AG04449 (cell line): ENCODE results near the gene CYFIP1.

ENCODE experiments used
- CTCF ChIA-PET: fragments of 350-600 bp; formaldehyde crosslinking; extraction: SDS; loops from one replicate; lab custom pipeline; 2021; ENCODE audit warnings: antibody characterized with exemption; lab: Yijun Ruan, JAX
- POLR2A ChIA-PET: fragments of 400-600, 350-600 bp; formaldehyde crosslinking; extraction: SDS; loops from one replicate; lab custom pipeline; 2020; ENCODE audit warnings: antibody characterized with exemption, inconsistent platforms; lab: Yijun Ruan, JAX
- DNase-seq: peaks from one replicate; pipeline ENCODE4 v3.0.0-alpha.2; 2010; ENCODE audit warnings: low read depth, low spot score
- H3K4me3 ChIP-seq: 2 replicates; pipeline ENCODE4 v1.5.1; 2011; ENCODE audit warnings: low read depth, mild to moderate bottlenecking, control low read depth, low read length
- TF ChIP-seq, protein P1 (sequence below): IDR thresholded peaks from one replicate; pipeline ENCODE4 v1.5.1; 2011; ENCODE audit warnings: mild to moderate bottlenecking, moderate library complexity, low read length, control low read depth, inconsistent platforms; ENCODE audit not compliant: insufficient read depth; ENCODE audit errors: missing control alignments

The CYFIP1 gene

DNA sequence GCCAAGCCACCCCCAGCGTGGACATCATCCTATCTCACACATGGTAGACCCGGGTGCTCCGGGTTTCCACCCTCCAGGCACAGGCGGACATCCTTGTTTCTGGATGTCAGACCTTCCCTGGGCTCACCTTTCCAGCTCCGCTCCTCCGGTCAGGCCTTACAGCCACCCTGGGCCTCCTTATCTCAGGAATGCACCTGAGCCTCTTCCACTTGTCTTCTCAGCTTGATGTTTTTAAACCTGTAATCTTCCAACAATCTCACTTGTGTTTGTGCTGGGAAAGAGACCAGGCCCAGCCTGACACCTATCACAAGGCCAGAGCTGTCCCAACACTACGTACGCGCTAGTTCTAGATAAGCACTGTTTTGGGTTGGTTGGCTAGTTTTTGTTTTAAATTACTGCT, 87.8 kb downstream of the CYFIP1 start:
- POLR2A ChIA-PET: no interaction called here
- H3K4me3 ChIP-seq: no peak overlapping the region
- no peak for DNase-seq
- TF ChIP-seq, protein P1, sequence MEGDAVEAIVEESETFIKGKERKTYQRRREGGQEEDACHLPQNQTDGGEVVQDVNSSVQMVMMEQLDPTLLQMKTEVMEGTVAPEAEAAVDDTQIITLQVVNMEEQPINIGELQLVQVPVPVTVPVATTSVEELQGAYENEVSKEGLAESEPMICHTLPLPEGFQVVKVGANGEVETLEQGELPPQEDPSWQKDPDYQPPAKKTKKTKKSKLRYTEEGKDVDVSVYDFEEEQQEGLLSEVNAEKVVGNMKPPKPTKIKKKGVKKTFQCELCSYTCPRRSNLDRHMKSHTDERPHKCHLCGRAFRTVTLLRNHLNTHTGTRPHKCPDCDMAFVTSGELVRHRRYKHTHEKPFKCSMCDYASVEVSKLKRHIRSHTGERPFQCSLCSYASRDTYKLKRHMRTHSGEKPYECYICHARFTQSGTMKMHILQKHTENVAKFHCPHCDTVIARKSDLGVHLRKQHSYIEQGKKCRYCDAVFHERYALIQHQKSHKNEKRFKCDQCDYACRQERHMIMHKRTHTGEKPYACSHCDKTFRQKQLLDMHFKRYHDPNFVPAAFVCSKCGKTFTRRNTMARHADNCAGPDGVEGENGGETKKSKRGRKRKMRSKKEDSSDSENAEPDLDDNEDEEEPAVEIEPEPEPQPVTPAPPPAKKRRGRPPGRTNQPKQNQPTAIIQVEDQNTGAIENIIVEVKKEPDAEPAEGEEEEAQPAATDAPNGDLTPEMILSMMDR: no peak
- CTCF ChIA-PET: interaction anchor here (0.7 kb wide), 1 partner anchor 33 kb away, joined by 4 read pairs; no protein-coding TSS in a partner anchor

DNA sequence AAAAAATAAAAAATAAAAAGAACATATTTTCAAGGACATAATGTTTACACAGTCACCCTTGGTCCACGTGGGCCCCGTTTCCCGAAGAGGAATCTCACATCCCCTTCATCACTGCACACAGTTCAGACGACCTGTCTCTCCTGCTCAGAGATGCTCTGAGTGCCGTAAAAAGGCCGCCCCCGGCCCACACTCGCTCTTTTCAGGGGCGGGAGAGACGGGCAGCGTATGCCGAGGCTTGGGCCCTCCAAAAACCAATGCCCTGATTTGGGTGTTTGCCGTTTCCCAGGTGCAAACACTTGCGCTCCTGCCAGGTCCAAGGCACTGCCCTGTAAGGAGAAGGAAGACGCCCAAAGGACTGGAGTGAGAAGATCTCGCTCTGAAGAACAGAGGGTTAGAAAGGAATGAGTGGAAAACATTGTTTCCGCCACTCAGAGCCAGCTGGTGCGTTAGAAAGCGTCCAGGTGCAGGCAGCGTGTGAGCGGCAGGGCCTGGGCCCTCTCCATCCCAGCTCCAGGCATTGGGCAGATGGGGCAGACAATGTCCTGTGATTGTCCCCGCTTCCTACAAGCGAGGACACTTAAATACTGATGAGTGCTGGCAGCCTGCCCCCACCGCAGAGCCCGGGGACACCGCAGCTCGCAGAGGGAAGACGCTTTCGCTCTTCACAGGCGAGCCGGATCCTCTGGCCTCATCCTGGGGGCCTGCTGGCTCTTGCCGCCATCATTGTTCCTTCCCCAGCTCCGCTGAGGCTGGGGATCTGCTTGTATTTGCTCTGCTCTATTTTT, 88.5 kb downstream of the CYFIP1 start:
- no peak overlapping the region for H3K4me3 ChIP-seq
- DNase-seq: no peak
- POLR2A ChIA-PET: no interaction called here
- TF ChIP-seq, protein P1: no peak
- CTCF ChIA-PET: no interaction called here

DNA sequence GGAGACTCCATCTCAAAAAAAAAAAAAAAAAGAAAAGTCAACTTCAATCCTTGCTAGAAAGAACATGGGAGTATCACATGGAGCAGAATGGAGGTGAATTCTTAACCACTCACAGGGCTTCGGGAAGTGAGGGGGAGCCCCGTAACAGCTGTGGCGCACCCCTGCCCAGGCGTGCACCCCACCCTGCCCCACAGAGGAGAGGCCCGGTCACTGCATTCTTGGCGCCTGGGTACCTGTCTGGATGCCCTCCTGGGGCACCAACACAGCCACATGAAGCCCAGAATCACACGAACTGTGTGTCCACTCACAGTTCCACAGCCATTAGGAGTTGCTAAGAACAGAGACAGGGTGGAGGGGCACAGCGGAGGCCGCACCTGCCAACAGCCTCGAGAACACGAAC, 89.9 kb downstream of the CYFIP1 start:
- TF ChIP-seq, protein P1: no peak
- no peak for DNase-seq
- H3K4me3 ChIP-seq: no peak overlapping the region
- CTCF ChIA-PET: no interaction called here
- POLR2A ChIA-PET: no interaction called here

DNA sequence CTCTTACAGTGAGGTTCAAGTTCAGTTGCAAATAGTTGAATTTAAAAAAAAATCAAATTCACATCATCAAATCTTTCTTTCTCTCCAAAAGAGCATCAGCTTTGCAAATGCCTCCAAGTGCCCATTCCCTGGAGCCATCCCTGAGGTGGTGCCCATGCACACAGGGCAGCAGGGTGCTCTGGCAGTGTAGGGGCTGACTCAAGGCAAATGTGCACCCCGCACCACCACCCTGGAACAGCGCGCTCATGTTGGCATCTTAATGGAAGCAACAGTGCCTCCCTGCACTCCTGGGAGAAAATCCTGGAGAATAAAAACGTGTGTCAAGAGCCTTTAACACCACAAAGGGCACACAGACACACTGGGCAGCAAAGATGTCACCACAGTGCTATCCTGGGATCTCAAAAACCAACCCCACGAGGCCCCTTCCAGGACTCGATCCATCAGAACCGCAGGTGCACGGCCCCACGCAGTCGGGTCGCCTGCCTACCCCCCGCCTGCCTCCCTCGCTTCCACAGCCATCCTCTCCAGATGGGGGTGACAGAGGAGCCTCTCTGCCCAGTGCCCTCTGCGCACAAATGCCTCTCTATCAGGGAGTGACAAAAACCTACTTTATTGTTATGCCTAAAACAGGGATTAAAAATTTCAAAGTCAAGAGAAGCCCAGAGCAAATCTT, 90.9 kb downstream of the CYFIP1 start:
- CTCF ChIA-PET: interaction anchor here (2.0 kb wide), 1 partner anchor 19 kb away, joined by 4 read pairs; no protein-coding TSS in a partner anchor
- POLR2A ChIA-PET: no interaction called here
- TF ChIP-seq, protein P1: no peak
- DNase-seq: no peak
- no peak overlapping the region for H3K4me3 ChIP-seq

DNA sequence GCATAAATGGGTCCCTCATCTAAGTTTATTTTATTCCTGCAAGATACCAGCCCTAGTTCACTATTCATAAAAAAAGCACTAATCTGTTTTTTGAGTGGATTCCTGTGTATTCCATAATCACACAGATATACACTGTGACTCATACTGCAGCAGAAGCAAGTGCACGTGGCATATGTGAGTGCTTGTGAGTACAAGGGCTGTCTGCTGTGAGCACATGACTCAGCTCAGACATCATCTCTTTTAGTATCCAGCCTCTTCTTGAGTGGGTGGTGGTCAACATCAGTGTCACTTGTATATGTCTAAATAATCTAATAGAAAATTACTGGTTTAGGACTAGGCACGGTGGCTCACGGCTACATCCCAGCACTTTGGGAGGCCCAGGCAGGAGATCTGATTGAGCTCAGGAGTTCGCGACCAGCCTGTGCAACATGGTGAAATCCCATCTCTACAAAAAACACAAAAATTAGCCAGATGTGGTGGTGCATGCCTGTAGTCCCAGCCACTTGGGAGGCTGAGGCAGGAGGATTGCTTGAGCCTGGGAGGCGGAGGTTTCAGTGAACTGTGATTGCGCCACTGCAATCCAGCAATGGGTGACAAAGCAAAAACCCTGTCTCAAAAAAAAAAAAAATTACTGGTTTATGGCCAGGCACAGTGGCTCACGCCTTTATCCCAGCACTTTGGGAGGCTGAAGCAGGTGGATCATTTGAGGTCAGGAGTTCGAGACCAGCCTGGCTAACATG, 91.9 kb downstream of the CYFIP1 start:
- CTCF ChIA-PET: interaction anchor here (2.0 kb wide), 1 partner anchor 18 kb away, joined by 4 read pairs; no protein-coding TSS in a partner anchor
- POLR2A ChIA-PET: interaction anchor here (0.6 to 1.1 kb wide), 4 partner anchors 15 to 93 kb away, joined by 3 to 6 read pairs (median 4); no protein-coding TSS in a partner anchor
- TF ChIP-seq, protein P1: no peak
- H3K4me3 ChIP-seq: no peak overlapping the region
- DNase-seq: peak; percentile 92
